ENCODE measurements around the gene B3GALT2. TPM values are rescaled to one million over a fixed set of nuclear protein-coding genes. Genes with fewer than 3 reads are reported as not detected.

The B3GALT2 gene
- total and polyA plus RNA-seq, 2 of the 4 experiments (the other 2 are of a cell fraction), result 1.8 to 4.5 TPM

GRCh38 chr1:193131266-193131860 is 55.0 kb downstream of the B3GALT2 start:
- Histone ChIP-seq H3K14ac (replicated peaks; ENCODE audit: low read depth, low read length) (no peak overlapping the region), H3K36me3 (ENCODE audit: control insufficient read depth, insufficient read depth, low read length) (peaks cover 36% of the 10 kb centered on the region), H4K91ac (ENCODE audit: insufficient read depth, low read depth, low read length) (no peak overlapping the region), H2BK120ac (ENCODE audit: low read depth, low read length) (no peak overlapping the region), H3K23ac (ENCODE audit: low read depth, low read length) (no peak overlapping the region), H3K4me1 (ENCODE audit: control insufficient read depth, insufficient read depth, low read length) (no peaks in the 10 kb centered on the region), H3K4ac (ENCODE audit: low read depth, low read length) (no peak overlapping the region), H4K20me1 (ENCODE audit: insufficient read depth, low read length) (peaks cover 11% of the 10 kb centered on the region), H2AK5ac (ENCODE audit: low read depth, low read length) (no peak overlapping the region), H2BK15ac (ENCODE audit: low read depth, low read length) (no peak overlapping the region), H2BK20ac (ENCODE audit: low read depth, low read length) (no peak overlapping the region), H2AK9ac (replicated peaks; ENCODE audit: low read depth, low read length, poor library complexity) (no peak overlapping the region), H2BK5ac (ENCODE audit: low read depth, low read length, poor library complexity, severe bottlenecking) (no peak overlapping the region), H2AFZ (replicated peaks; ENCODE audit: low read length, poor library complexity) (no peak overlapping the region), H4K8ac (ENCODE audit: low read depth in 2 of 2, low read length in 2 of 2) (no peak overlapping the region), H3K27me3 (ENCODE audit: control insufficient read depth, insufficient read depth, low read length) (no peaks in the 10 kb centered on the region), H3K9ac (ENCODE audit: low read depth, low read length) (no peak overlapping the region), H3K56ac (ENCODE audit: extremely low read depth, insufficient read depth, low read length) (no peak overlapping the region), H4K5ac (ENCODE audit: low read depth, low read length) (no peak overlapping the region), H3K27ac (ENCODE audit: insufficient read depth, low read length) (no peak overlapping the region), H3K4me3 (ENCODE audit: insufficient read depth, low read depth, low read length) (no peak overlapping the region), H3K4me2 (ENCODE audit: low read depth, low read length) (no peak overlapping the region), H3K9me3 (ENCODE audit: control insufficient read depth, insufficient read depth, low read length) (no peaks in the 10 kb centered on the region), H3K9me1 (ENCODE audit: insufficient read depth, low read length) (no peaks in the 10 kb centered on the region), H3K18ac (ENCODE audit: low read depth, low read length) (no peak overlapping the region), H3K79me1 (ENCODE audit: low read depth in 1 of 2, low read length in 2 of 2) (peaks cover 13 to 47% of the 10 kb centered on the region in 2 experiments; a peak in 3 of 4 replicates)
- intact Hi-C loops (cut with micrococcal nuclease), result no loop called here
- no TSS peak for BruUV-seq (replicated peaks)
- no CpG with 5 or more reads among the region's 2 CpGs for WGBS, 2 experiments (ENCODE audit: extremely low coverage in 2 of 2, insufficient read length in 1 of 2)
- TF ChIP-seq CHD1 (IDR thresholded peaks at IDR 0.05; ENCODE audit: low read depth, low read length) (no peak), CEBPB (IDR thresholded peaks at IDR 0.05; ENCODE audit: low read depth, low read length) (no peak), RAD21 (IDR thresholded peaks at IDR 0.05; ENCODE audit: low read length) (no peak), BHLHE40 (IDR thresholded peaks at IDR 0.05; ENCODE audit: low read depth, low read length) (no peak), FOS (IDR thresholded peaks at IDR 0.05; ENCODE audit: low read depth, low read length) (no peak), MAFK (IDR thresholded peaks at IDR 0.05; ENCODE audit: low read depth, low read length) (no peak), SMC3 (IDR thresholded peaks at IDR 0.05; ENCODE audit: low read depth, low read length) (no peak)
- ChIA-PET CTCF (interaction anchor here (0.6 kb wide), 1 partner anchor 560 kb away, joined by 3 read pairs; no protein-coding TSS in a partner anchor), POLR2A (ENCODE audit: unreplicated experiment) (no interaction called here)
- DNase-seq (no peak), ATAC-seq (ENCODE audit: low read depth) (no peak)
- dilution Hi-C loops (cut with HindIII; ENCODE audit: low sequenced_read_pairs, unreplicated experiment), result no loop called here
- in situ Hi-C loops (cut with MboI; ENCODE audit: low sequenced_read_pairs), result no loop called here

Small RNA genes lying within 50 kb of the gene (microRNA-seq; reads per million reads assigned to microRNA genes)
- gene MIR1278 (ENCODE audit: insufficient read depth in 1 of 2, insufficient read length in 1 of 2, unreplicated experiment in 1 of 2), result 0.73 to 3.1 reads per million in 2 experiments

Small RNA genes lying within 50 kb of the gene (small RNA-seq; reads per million reads assigned to genes)
- gene MIR1278, result 0 to 6.0 (median 0) reads per million in 5 experiments

Other genes with a start within 250 kb of the B3GALT2 start
- 12.9 and 25.8 TPM in 2 replicates for gene UCHL5, start 127.3 kb downstream of the B3GALT2 start, total RNA-seq (2012; rRNA removed)
- 15.7 and 18.4 TPM in 2 replicates for gene UCHL5, start 127.3 kb downstream of the B3GALT2 start, polyA plus RNA-seq (2012; rRNA removed)
- gene RO60, start 127.0 kb downstream of the B3GALT2 start, total RNA-seq (2012; rRNA removed), result 161 and 184 TPM in 2 replicates
- 9.6 and 10.9 TPM in 2 replicates for gene RO60, start 127.0 kb downstream of the B3GALT2 start, polyA plus RNA-seq (2012; rRNA removed)
- 2.0 and 12.8 TPM in 2 replicates for gene GLRX2, start 81.2 kb downstream of the B3GALT2 start, total RNA-seq (2012; rRNA removed)
- 13.7 and 15.9 TPM in 2 replicates for gene GLRX2, start 81.2 kb downstream of the B3GALT2 start, polyA plus RNA-seq (2012; rRNA removed)
- gene CDC73, start 64.6 kb downstream of the B3GALT2 start, total RNA-seq (2012; rRNA removed), result 29.6 and 44.7 TPM in 2 replicates
- gene CDC73, start 64.6 kb downstream of the B3GALT2 start, polyA plus RNA-seq (2012; rRNA removed), result 22.1 and 22.3 TPM in 2 replicates